ENCODE results near the gene GALK2.
"Not testable (repeated sequence)": the region's sequence is repeated elsewhere in the genome, so short reads cannot be mapped to it uniquely, and the experiment has no call there.

The GALK2 gene

GRCh38 chr15:49190586-49190985, 20.5 kb downstream of the GALK2 start:
- no peaks in the 10 kb centered on the region for H3K36me3 ChIP-seq (ENCODE audit: control insufficient read depth, insufficient read depth, low read length)
- no peaks in the 10 kb centered on the region for H3K9me3 ChIP-seq (ENCODE audit: control insufficient read depth, insufficient read depth, low read length)
- no peak overlapping the region for H3K9ac ChIP-seq (ENCODE audit: low read depth, low read length)
- peaks cover 16% of the 10 kb centered on the region for H3K4me1 ChIP-seq (ENCODE audit: control insufficient read depth, insufficient read depth, low read length)
- H3K27me3 ChIP-seq (ENCODE audit: control insufficient read depth, insufficient read depth, low read length), result no peaks in the 10 kb centered on the region
- no peak overlapping the region for H3K4me3 ChIP-seq (ENCODE audit: low read depth, low read length)

GRCh38 chr15:49191892-49192291, 21.8 kb downstream of the GALK2 start:
- no peaks in the 10 kb centered on the region for H3K36me3 ChIP-seq (ENCODE audit: control insufficient read depth, insufficient read depth, low read length)
- H3K9me3 ChIP-seq (ENCODE audit: control insufficient read depth, insufficient read depth, low read length), result no peaks in the 10 kb centered on the region
- H3K4me3 ChIP-seq (ENCODE audit: low read depth, low read length), result no peak overlapping the region
- H3K9ac ChIP-seq (ENCODE audit: low read depth, low read length), result no peak overlapping the region
- H3K27me3 ChIP-seq (ENCODE audit: control insufficient read depth, insufficient read depth, low read length), result no peaks in the 10 kb centered on the region
- H3K4me1 ChIP-seq (ENCODE audit: control insufficient read depth, insufficient read depth, low read length), result peaks cover 16% of the 10 kb centered on the region

GRCh38 chr15:49196856-49197255, 26.8 kb downstream of the GALK2 start:
- no peaks in the 10 kb centered on the region for H3K27me3 ChIP-seq (ENCODE audit: control insufficient read depth, insufficient read depth, low read length)
- no peaks in the 10 kb centered on the region for H3K36me3 ChIP-seq (ENCODE audit: control insufficient read depth, insufficient read depth, low read length)

GRCh38 chr15:49199666-49200065, 29.6 kb downstream of the GALK2 start:
- Histone ChIP-seq H3K27me3 (ENCODE audit: control insufficient read depth, insufficient read depth, low read length) (no peaks in the 10 kb centered on the region), H3K4me1 (ENCODE audit: control insufficient read depth, insufficient read depth, low read length) (no peaks in the 10 kb centered on the region), H3K9me3 (ENCODE audit: control insufficient read depth, insufficient read depth, low read length) (no peaks in the 10 kb centered on the region), H3K36me3 (ENCODE audit: control insufficient read depth, insufficient read depth, low read length) (no peaks in the 10 kb centered on the region), H3K4me3 (ENCODE audit: low read depth, low read length) (no peak overlapping the region), H3K9ac (ENCODE audit: low read depth, low read length) (no peak overlapping the region)

More at GRCh38 chr15:49196856-49197255, 26.8 kb downstream of the GALK2 start:
- Histone ChIP-seq H3K9me3 (ENCODE audit: control insufficient read depth, insufficient read depth, low read length) (no peaks in the 10 kb centered on the region), H3K4me3 (ENCODE audit: low read depth, low read length) (no peak overlapping the region), H3K4me1 (ENCODE audit: control insufficient read depth, insufficient read depth, low read length) (no peaks in the 10 kb centered on the region), H3K9ac (ENCODE audit: low read depth, low read length) (no peak overlapping the region)

- Histone ChIP-seq H3K36me3 (ENCODE audit: control insufficient read depth, insufficient read depth, low read length) (no peaks in the 10 kb centered on the region), H3K9me3 (ENCODE audit: control insufficient read depth, insufficient read depth, low read length) (no peaks in the 10 kb centered on the region), H3K4me1 (ENCODE audit: control insufficient read depth, insufficient read depth, low read length) (no peaks in the 10 kb centered on the region), H3K4me3 (ENCODE audit: low read depth, low read length) (no peak overlapping the region), H3K27me3 (ENCODE audit: control insufficient read depth, insufficient read depth, low read length) (no peaks in the 10 kb centered on the region), H3K9ac (ENCODE audit: low read depth, low read length) (no peak overlapping the region)
These were observed 30.3 kb downstream of the GALK2 start for GRCh38 chr15:49200347-49200746.

GRCh38 chr15:49208102-49208501, 38.1 kb downstream of the GALK2 start:
- not testable (repeated sequence) for H3K36me3 ChIP-seq (ENCODE audit: control insufficient read depth, insufficient read depth, low read length); H3K4me1 ChIP-seq (ENCODE audit: control insufficient read depth, insufficient read depth, low read length); H3K27me3 ChIP-seq (ENCODE audit: control insufficient read depth, insufficient read depth, low read length); H3K4me3 ChIP-seq (ENCODE audit: low read depth, low read length); H3K9ac ChIP-seq (ENCODE audit: low read depth, low read length); H3K9me3 ChIP-seq (ENCODE audit: control insufficient read depth, insufficient read depth, low read length)

GRCh38 chr15:49212897-49213296, 42.9 kb downstream of the GALK2 start:
- no peaks in the 10 kb centered on the region for H3K36me3 ChIP-seq (ENCODE audit: control insufficient read depth, insufficient read depth, low read length)
- H3K9ac ChIP-seq (ENCODE audit: low read depth, low read length), result no peak overlapping the region
- no peaks in the 10 kb centered on the region for H3K4me1 ChIP-seq (ENCODE audit: control insufficient read depth, insufficient read depth, low read length)
- H3K9me3 ChIP-seq (ENCODE audit: control insufficient read depth, insufficient read depth, low read length), result no peaks in the 10 kb centered on the region
- H3K27me3 ChIP-seq (ENCODE audit: control insufficient read depth, insufficient read depth, low read length), result no peaks in the 10 kb centered on the region
- no peak overlapping the region for H3K4me3 ChIP-seq (ENCODE audit: low read depth, low read length)

GRCh38 chr15:49215768-49216739, 46.0 kb downstream of the GALK2 start:
- no peaks in the 10 kb centered on the region for H3K9me3 ChIP-seq (ENCODE audit: control insufficient read depth, insufficient read depth, low read length)
- H3K36me3 ChIP-seq (ENCODE audit: control insufficient read depth, insufficient read depth, low read length), result no peaks in the 10 kb centered on the region
- no peak overlapping the region for H3K9ac ChIP-seq (ENCODE audit: low read depth, low read length)
- H3K27me3 ChIP-seq (ENCODE audit: control insufficient read depth, insufficient read depth, low read length), result no peaks in the 10 kb centered on the region
- H3K4me3 ChIP-seq (ENCODE audit: low read depth, low read length), result no peak overlapping the region
- no peaks in the 10 kb centered on the region for H3K4me1 ChIP-seq (ENCODE audit: control insufficient read depth, insufficient read depth, low read length)

GRCh38 chr15:49223536-49224274, 53.7 kb downstream of the GALK2 start:
- Histone ChIP-seq H3K27me3 (ENCODE audit: control insufficient read depth, insufficient read depth, low read length) (no peaks in the 10 kb centered on the region), H3K9me3 (ENCODE audit: control insufficient read depth, insufficient read depth, low read length) (no peaks in the 10 kb centered on the region), H3K9ac (ENCODE audit: low read depth, low read length) (no peak overlapping the region), H3K4me1 (ENCODE audit: control insufficient read depth, insufficient read depth, low read length) (peaks cover 5% of the 10 kb centered on the region), H3K4me3 (ENCODE audit: low read depth, low read length) (no peak overlapping the region), H3K36me3 (ENCODE audit: control insufficient read depth, insufficient read depth, low read length) (no peaks in the 10 kb centered on the region)

- H3K4me1 ChIP-seq (ENCODE audit: control insufficient read depth, insufficient read depth, low read length), result peaks cover 5% of the 10 kb centered on the region
- H3K27me3 ChIP-seq (ENCODE audit: control insufficient read depth, insufficient read depth, low read length), result no peaks in the 10 kb centered on the region
- no peaks in the 10 kb centered on the region for H3K9me3 ChIP-seq (ENCODE audit: control insufficient read depth, insufficient read depth, low read length)
- H3K9ac ChIP-seq (ENCODE audit: low read depth, low read length), result no peak overlapping the region
- no peaks in the 10 kb centered on the region for H3K36me3 ChIP-seq (ENCODE audit: control insufficient read depth, insufficient read depth, low read length)
- H3K4me3 ChIP-seq (ENCODE audit: low read depth, low read length), result no peak overlapping the region
These were observed 55.7 kb downstream of the GALK2 start for GRCh38 chr15:49225572-49226281.

GRCh38 chr15:49227602-49228001, 57.6 kb downstream of the GALK2 start:
- Histone ChIP-seq H3K9me3 (ENCODE audit: control insufficient read depth, insufficient read depth, low read length) (no peaks in the 10 kb centered on the region), H3K9ac (ENCODE audit: low read depth, low read length) (no peak overlapping the region), H3K4me1 (ENCODE audit: control insufficient read depth, insufficient read depth, low read length) (peaks cover 6% of the 10 kb centered on the region), H3K36me3 (ENCODE audit: control insufficient read depth, insufficient read depth, low read length) (no peaks in the 10 kb centered on the region), H3K4me3 (ENCODE audit: low read depth, low read length) (no peak overlapping the region), H3K27me3 (ENCODE audit: control insufficient read depth, insufficient read depth, low read length) (no peaks in the 10 kb centered on the region)
